ENCODE results near the gene OR10A4.
"Not testable (repeated sequence)": the region's sequence is repeated elsewhere in the genome, so short reads cannot be mapped to it uniquely, and the experiment has no call there.

Gene OR10A4

DNA sequence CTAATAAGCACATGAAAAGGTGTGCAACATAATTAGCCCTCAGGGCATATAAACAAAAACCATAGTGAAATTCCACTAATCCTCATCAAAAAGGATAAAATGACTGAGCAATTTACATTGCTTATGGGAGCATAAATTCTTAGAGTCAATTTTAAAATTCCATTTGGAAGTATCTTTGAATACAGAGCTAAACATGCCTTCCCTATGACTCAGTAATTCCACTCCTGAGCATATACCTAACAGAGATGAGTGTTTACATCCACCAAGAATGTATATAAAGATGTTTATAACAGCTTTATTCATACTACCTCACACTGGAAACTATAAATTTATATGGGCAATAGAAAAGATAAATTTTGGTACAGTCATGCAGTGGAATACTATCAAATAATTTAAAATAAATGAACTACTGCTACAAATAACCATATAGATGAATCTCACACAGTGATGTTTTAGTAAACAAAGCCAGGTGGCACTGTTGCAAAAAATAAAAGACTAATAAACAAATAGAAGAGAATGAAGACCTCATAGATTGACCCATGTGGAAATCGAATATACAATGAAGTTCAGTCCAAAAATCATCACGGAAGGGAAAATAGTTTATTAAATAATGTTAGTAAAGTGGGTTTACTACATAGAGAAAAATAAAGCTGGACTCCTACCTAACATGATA lies 24.0 kb downstream of the OR10A4 start:
- DNase-seq: no peak

DNA sequence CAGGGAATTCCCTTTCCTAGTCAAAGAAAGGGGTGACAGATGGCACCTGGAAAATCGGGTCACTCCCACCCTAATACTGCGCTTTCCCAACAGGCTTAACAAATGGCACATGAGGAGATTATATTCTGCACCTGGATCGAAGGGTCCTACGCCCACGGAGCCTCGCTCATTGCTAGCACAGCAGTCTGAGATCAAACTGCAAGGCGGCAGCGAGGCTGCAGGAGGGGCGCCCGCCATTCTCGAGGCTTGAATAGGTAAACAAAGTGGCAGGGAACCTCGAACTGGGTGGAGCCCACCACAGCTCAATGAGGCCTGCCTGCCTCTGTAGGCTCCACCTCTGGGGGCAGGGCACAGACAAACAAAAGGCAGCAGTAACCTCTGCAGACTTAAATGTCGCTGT lies 28.4 kb downstream of the OR10A4 start:
- DNase-seq: not testable (repeated sequence)

DNA sequence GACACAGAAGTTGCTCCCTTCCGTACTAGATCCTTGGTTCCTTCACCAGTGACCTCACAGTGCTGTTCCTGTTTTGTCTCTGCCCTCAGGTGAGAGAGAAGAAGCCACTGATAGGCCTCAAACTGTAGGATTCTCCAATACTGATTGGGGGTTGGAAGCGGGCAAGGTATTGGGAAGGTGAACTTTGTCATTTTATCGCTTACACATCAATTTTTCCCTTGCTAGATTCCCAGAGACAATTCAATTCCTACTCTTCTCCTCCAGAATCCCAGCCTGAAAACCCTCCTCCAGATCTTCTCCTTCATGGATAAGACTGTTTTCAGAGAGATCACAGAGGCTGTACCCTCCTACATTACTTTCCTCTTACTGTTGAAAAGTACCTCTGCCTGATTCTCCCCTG lies 35.0 kb downstream of the OR10A4 start:
- no peak for DNase-seq

DNA sequence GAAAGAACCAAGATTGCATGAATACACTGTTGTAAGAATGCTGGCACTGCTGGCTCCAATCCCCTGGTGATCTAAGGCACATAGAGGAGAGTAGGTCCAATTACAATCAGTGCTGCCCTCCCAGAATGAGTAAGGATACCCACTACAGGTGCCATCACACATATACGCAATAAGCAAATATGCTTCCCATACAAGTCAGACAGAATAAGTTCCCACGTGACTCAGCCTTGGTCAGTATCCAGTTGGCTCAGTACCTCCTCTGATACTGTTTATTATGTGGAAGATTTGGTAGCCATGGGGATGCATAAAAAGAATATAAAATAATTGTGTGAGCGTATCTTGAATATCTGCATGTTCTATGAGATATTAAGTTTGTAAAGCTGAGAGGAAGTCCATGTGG lies 35.5 kb downstream of the OR10A4 start:
- DNase-seq: no peak

DNA sequence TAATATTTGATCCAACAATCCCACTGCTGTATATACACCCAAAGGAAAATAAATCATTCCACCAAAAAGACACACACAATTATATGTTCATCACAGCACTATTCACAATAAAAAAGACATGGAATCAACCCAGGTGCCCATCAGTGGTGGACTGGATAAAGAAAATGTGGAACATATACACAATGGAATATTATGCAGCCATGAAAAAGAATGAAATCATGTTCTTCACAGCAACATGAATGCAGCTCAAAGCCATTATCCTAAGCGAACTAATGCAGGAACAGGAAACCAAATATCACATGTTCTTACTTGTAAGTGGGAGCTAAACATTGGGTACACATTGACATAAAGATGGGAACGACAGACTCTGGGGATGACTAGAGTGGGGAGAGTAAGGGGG lies 43.3 kb downstream of the OR10A4 start:
- DNase-seq: no peak

DNA sequence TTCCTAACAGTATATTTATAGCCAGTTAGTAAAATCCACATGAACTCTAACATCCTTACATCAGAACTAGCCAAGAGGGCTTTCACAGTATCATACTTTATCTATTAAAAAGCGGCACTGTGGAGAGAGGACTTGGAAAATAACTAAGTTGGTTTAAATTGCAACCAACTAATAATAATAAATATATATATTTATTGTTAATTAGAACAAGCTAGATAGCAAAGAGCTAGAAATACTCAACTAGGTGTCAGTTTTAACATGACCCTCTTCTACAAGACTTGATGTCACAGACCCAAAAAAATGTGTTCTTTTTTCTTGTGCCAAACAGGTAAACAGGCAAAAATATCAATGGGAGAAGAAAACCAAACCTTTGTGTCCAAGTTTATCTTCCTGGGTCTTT lies 44.3 kb downstream of the OR10A4 start, which contains the start of gene OR2D3:
Gene OR2D3, plus strand, starts transcription at position 301 of the 400 bp plus-strand sequence. Its CDS starts 0 bp downstream, at position 301.
- no peak for DNase-seq

DNA sequence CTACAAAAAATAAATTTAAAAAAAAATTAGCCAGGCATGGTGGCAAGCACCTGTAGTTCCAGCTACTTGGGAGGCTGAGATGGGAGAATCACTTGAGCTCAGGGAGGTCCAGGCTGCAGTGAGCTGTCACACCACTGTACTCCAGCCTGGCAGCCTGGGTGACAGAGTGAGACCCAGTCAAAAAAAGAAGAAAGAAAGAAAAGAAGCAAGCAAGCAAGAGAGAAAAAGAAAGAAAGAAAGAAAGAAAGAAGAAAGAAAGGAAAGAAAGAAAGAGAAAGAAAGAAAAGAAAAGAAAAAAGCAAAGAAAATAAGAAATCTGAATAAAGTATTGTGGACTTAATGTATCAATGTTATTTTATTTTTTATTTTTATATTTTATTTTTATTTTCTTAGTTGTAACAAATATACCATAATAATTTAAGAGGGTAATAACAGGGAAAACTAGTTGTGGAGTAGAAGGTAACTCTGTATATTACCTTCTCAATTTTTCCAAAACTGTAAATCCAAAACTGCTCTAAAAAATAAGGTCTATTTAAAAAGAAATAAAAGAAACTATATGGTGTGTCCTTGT lies 48.7 kb downstream of the OR10A4 start:
- DNase-seq: no peak

DNA sequence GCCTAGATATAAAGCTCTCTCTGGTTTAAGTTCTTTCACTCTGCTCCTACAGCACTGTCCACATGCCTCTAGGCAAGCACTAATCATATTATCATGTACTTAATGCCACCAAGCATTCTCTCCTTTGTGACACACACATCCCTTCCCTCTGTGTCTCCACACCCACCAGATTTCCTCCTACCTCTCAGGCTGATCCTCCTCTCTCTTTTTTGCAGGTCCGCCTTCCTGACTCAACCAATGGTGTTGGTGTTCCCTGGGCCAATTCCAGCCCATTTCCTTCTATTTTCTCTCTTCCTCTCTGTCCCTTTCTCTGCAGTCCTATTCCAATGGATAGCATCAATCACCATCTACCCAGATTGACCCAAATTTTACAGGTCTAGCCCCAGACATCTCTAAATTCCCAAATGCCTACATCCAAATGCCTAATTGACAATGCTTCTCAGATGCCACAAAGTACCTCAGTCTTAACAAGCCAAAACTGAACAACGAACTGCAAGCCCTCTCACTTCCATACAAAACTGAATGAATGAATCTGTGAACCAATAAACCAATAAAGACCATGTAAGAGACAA lies 49.3 kb downstream of the OR10A4 start:
- no peak for DNase-seq

DNA sequence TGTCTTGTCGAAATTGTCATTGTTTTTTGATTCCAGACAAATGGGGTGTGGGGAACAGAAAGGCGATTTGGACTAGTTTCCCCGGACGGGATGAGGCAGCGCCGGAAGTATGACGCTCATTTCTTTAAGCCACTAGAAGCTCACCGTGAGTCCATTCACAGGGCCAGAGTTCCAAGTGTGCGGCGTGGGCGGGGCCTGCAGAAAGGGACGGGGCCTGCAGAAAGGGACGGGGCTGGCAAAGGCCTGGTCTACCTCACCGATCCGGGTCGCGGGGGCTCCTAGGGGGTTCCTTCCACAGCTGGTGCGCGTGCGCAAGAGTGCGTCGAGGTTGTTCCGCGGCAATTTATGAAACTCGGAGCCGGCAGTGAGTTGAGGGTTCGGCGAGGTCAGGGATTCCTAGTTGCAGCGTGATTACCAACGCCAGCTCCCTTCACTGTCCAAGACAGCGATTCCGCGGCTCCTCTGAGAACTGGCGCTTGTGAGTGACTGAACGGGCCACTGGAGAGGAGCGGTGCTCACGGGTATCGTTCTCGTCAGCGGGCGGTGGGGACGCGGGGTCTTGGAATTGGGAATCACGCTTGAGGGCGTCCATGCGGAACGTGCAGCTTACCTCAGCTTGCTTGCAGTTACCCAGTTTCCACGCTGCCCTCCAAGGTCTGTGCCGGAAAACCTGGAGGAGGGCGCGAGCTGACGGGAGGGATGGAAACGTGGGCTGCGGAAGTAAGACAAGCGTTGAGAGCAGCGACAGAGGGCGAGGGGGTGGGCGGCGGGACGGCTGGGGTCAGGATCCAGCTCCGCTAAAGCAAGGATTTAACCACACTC lies 50.0 kb downstream of the OR10A4 start, which contains the start of gene ZNF215:
Gene ZNF215, plus strand, starts transcription at position 219 of the 822 bp plus-strand sequence. CDS start 5,847 bp downstream, outside the sequence.
- no peak for DNase-seq

DNA sequence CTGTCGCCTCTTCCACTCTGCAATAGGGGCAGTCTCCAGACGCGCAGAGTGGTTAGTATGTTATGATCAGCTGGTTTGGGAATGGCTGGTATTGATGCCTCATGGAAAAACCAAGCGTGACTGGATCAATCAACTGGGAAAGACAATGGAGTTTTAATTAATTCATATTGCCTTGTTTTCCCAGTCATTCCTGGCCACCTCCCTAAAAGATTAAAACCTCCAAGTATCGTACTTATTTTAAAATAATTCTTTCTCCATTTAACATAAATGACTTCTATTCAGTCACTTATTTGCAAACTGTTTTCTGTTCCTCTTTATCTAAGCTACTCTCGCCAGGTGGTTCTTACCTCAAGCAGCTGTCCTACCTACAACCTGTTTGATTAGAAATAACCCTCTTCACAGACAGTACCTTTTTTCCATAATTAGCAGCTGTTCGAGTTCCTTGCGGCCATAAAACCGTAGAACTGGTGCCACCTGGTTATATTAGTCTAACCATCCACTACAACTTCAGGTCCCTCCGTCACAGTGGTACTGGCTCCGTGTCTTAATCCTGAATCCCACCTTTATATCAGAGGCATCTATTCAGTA lies 50.7 kb downstream of the OR10A4 start:
- no peak for DNase-seq
